SK-N-SH treated with all-trans-retinoic acid at 6 μM for 48 hours (cell line): Measurements from ENCODE around the gene TCF7.

Experiments used
- ATAC-seq: fragments of 200-7000 bp; cut with Tn5 transposase; 3 replicates; pipeline ENCODE4 v1.9.1; 2020; ENCODE audit warnings: mild to moderate bottlenecking, moderate library complexity
- ARNTL ChIP-seq: fragments of 450-650 bp; formaldehyde crosslinking; IDR thresholded peaks from 2 replicates; pipeline ENCODE4 v1.5.0; 2020; ENCODE audit warnings: low read depth, mild to moderate bottlenecking, moderate library complexity, borderline replicate concordance
- CSDC2 ChIP-seq: fragments of 250-450 bp; sonication (Bioruptor Pico); IDR thresholded peaks from 2 replicates; pipeline ENCODE4 v1.5.0; 2020; ENCODE audit warnings: mild to moderate bottlenecking, moderate library complexity
- CSRNP3 ChIP-seq: fragments of 250-450 bp; sonication (Bioruptor Pico); IDR thresholded peaks from 2 replicates; pipeline ENCODE4 v1.5.1; 2021; ENCODE audit warnings: mild to moderate bottlenecking, moderate library complexity
- ESRRG ChIP-seq: fragments of 250-450 bp; sonication (Bioruptor Pico); IDR thresholded peaks from 2 replicates; pipeline ENCODE4 v1.6.1; 2021; ENCODE audit warnings: mild to moderate bottlenecking
- GLIS3 ChIP-seq: fragments of 250-450 bp; sonication (Bioruptor Pico); IDR thresholded peaks from 2 replicates; pipeline ENCODE4 v1.5.0; 2020; ENCODE audit warnings: mild to moderate bottlenecking, moderate library complexity
- ISL1 ChIP-seq: fragments of 250-450 bp; sonication (Bioruptor Pico); IDR thresholded peaks from 2 replicates; pipeline ENCODE4 v2.1.2; 2022; ENCODE audit warnings: mild to moderate bottlenecking, moderate library complexity
- OSR1 ChIP-seq: fragments of 250-450 bp; sonication (Bioruptor Pico); IDR thresholded peaks from 2 replicates; pipeline ENCODE4 v1.8.0; 2022; ENCODE audit warnings: moderate library complexity, mild to moderate bottlenecking, inconsistent platforms
- POU6F1 ChIP-seq: fragments of 250-450 bp; sonication (Bioruptor Pico); IDR thresholded peaks from 2 replicates; pipeline ENCODE4 v1.8.0; 2021; ENCODE audit warnings: low read depth, mild to moderate bottlenecking, moderate library complexity, borderline replicate concordance
- PPARA ChIP-seq: fragments of 250-450 bp; sonication (Bioruptor Pico); IDR thresholded peaks from 2 replicates; pipeline ENCODE4 v1.5.0; 2020; ENCODE audit warnings: mild to moderate bottlenecking, borderline replicate concordance
- RARB ChIP-seq: fragments of 250-450 bp; sonication (Bioruptor Pico); IDR thresholded peaks from 2 replicates; pipeline ENCODE4 v1.8.0; 2021; ENCODE audit warnings: mild to moderate bottlenecking, moderate library complexity
- SNAI2 ChIP-seq: fragments of 250-450 bp; sonication (Bioruptor Pico); IDR thresholded peaks from 2 replicates; pipeline ENCODE4 v1.5.0; 2020; ENCODE audit warnings: mild to moderate bottlenecking, moderate library complexity
- TCF4 ChIP-seq: fragments of 250-450 bp; sonication (Bioruptor Pico); IDR thresholded peaks from 2 replicates; pipeline ENCODE4 v1.8.0; 2021; ENCODE audit warnings: mild to moderate bottlenecking, moderate library complexity, borderline replicate concordance
- TSHZ2 ChIP-seq: fragments of 250-450 bp; sonication (Bioruptor Pico); IDR thresholded peaks from 2 replicates; pipeline ENCODE4 v1.5.0; 2020; ENCODE audit warnings: mild to moderate bottlenecking, moderate library complexity
- ZFP3 ChIP-seq: fragments of 250-450 bp; sonication (Bioruptor Pico); IDR thresholded peaks from 2 replicates; pipeline ENCODE4 v1.5.0; 2020; ENCODE audit warnings: mild to moderate bottlenecking, moderate library complexity
- ZFP30 ChIP-seq: fragments of 450-650 bp; formaldehyde crosslinking; IDR thresholded peaks from 2 replicates; pipeline ENCODE4 v1.5.0; 2022; ENCODE audit warnings: mild to moderate bottlenecking, moderate library complexity
- ZNF565 ChIP-seq: fragments of 450-650 bp; formaldehyde crosslinking; conservative IDR thresholded peaks from 2 replicates; pipeline ENCODE4 v1.5.0; 2020; ENCODE audit warnings: low read depth, mild to moderate bottlenecking, moderate library complexity
- ZNF70 ChIP-seq: fragments of 450-650 bp; formaldehyde crosslinking; IDR thresholded peaks from 2 replicates; pipeline ENCODE4 v1.5.0; 2020; ENCODE audit warnings: mild to moderate bottlenecking, moderate library complexity
- ZNF8 ChIP-seq: fragments of 450-650 bp; formaldehyde crosslinking; IDR thresholded peaks from 2 replicates; pipeline ENCODE4 v1.5.0; 2020; ENCODE audit warnings: mild to moderate bottlenecking, moderate library complexity
- TF ChIP-seq, protein P1 (sequence below): fragments of 250-450 bp; sonication (Bioruptor Pico); IDR thresholded peaks from 2 replicates; pipeline ENCODE4 v1.8.0; 2020; ENCODE audit warnings: mild to moderate bottlenecking, moderate library complexity, borderline replicate concordance
- TF ChIP-seq, protein P2 (sequence below): fragments of 250-450 bp; sonication (Bioruptor Pico); IDR thresholded peaks from 2 replicates; pipeline ENCODE4 v1.5.1; 2020; ENCODE audit warnings: low read depth, mild to moderate bottlenecking, moderate library complexity

Gene TCF7

GRCh38 chr5:134095887-134096589, 18.4 kb upstream of the TCF7 start:
- TF ChIP-seq CSDC2 (CRISPR knock-in tag) (no peak), TSHZ2 (CRISPR knock-in tag) (no peak), CSRNP3 (CRISPR knock-in tag) (no peak), ZNF565 (no peak), RARB (CRISPR knock-in tag) (no peak), ZFP30 (CRISPR knock-in tag) (no peak), GLIS3 (CRISPR knock-in tag) (no peak), ARNTL (CRISPR knock-in tag) (no peak), ESRRG (no peak), ZNF8 (CRISPR knock-in tag) (no peak), SNAI2 (no peak), TCF4 (no peak), PPARA (CRISPR knock-in tag) (no peak), ZFP3 (CRISPR knock-in tag) (no peak)
- TF ChIP-seq, protein P1, sequence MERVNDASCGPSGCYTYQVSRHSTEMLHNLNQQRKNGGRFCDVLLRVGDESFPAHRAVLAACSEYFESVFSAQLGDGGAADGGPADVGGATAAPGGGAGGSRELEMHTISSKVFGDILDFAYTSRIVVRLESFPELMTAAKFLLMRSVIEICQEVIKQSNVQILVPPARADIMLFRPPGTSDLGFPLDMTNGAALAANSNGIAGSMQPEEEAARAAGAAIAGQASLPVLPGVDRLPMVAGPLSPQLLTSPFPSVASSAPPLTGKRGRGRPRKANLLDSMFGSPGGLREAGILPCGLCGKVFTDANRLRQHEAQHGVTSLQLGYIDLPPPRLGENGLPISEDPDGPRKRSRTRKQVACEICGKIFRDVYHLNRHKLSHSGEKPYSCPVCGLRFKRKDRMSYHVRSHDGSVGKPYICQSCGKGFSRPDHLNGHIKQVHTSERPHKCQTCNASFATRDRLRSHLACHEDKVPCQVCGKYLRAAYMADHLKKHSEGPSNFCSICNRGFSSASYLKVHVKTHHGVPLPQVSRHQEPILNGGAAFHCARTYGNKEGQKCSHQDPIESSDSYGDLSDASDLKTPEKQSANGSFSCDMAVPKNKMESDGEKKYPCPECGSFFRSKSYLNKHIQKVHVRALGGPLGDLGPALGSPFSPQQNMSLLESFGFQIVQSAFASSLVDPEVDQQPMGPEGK, result no peak
- no peak for ATAC-seq

- no peak for TF ChIP-seq ZNF8 (CRISPR knock-in tag)
- no peak for TF ChIP-seq ISL1 (CRISPR knock-in tag)
- no peak for TF ChIP-seq CSRNP3 (CRISPR knock-in tag)
- no peak for TF ChIP-seq ZNF70
- no peak for TF ChIP-seq OSR1
- no peak for TF ChIP-seq POU6F1 (CRISPR knock-in tag)
- TF ChIP-seq, protein P2, sequence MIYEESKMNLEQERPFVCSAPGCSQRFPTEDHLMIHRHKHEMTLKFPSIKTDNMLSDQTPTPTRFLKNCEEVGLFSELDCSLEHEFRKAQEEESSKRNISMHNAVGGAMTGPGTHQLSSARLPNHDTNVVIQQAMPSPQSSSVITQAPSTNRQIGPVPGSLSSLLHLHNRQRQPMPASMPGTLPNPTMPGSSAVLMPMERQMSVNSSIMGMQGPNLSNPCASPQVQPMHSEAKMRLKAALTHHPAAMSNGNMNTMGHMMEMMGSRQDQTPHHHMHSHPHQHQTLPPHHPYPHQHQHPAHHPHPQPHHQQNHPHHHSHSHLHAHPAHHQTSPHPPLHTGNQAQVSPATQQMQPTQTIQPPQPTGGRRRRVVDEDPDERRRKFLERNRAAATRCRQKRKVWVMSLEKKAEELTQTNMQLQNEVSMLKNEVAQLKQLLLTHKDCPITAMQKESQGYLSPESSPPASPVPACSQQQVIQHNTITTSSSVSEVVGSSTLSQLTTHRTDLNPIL, result no peak
- no peak for TF ChIP-seq ESRRG
- TF ChIP-seq ZFP3 (CRISPR knock-in tag), result no peak
- no peak for TF ChIP-seq SNAI2
- TF ChIP-seq TSHZ2 (CRISPR knock-in tag), result no peak
- TF ChIP-seq, protein P1, result no peak
- no peak for ATAC-seq
Observed at GRCh38 chr5:134097211-134097749, 17.2 kb upstream of the TCF7 start.
